Measurements from ENCODE around the gene TMC4.
A peak's percentile ranks its signal among the peaks of the same experiment; 100 is the strongest.

The TMC4 gene

DNA sequence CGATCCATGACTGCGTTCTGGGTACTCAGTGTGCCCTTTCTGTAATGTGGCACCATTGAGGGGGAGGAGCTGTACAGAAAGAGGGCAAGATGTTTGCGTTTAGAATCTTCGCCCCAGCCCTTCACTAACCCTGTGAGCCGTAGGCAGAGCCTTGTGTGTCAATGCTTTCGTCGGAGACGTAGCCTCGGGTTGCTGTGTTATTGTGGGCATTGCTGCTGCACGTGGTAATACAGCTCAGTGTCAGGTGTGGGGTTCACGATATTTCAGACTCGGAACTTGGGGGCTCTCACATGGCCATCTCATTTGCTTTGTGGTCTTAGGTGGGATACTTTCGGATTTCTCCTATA lies 33.8 kb upstream of the TMC4 start:
- Histone ChIP-seq H3K9ac (ENCODE audit: low read depth, low read length) (no peak overlapping the region), H3K4me1 (ENCODE audit: insufficient read depth, low read length) (peaks cover 47% of the 10 kb centered on the region), H3K27me3 (ENCODE audit: insufficient read depth, low read length, poor library complexity) (no peaks in the 10 kb centered on the region), H3K4me3 (ENCODE audit: low read depth in 1 of 2, low read length in 2 of 2) (no peak overlapping the region), H3K4me2 (ENCODE audit: insufficient read depth, low read length) (peak overlapping the region; percentile 31; the same call in 1 of the 2 replicates), H3K9me3 (ENCODE audit: insufficient read depth, low read length, severe bottlenecking) (no peaks in the 10 kb centered on the region), H2AFZ (ENCODE audit: low read depth, low read length) (no peak overlapping the region), H3K27ac (ENCODE audit: low read length) (no peak overlapping the region), H4K20me1 (ENCODE audit: insufficient read depth, low read length) (peaks cover 94% of the 10 kb centered on the region), H3K79me2 (ENCODE audit: insufficient read depth, low read length) (peaks cover 75% of the 10 kb centered on the region), H3K36me3 (ENCODE audit: insufficient read depth, low read length) (peaks cover 90% of the 10 kb centered on the region)
- DNase-seq (no peak), ATAC-seq (ENCODE audit: insufficient read depth, low read depth) (no peak)
- TF ChIP-seq EZH2 (IDR thresholded peaks at IDR 0.05; ENCODE audit: borderline replicate concordance, low read depth, low read length, severe bottlenecking), result no peak
- TF ChIP-seq, protein P1, sequence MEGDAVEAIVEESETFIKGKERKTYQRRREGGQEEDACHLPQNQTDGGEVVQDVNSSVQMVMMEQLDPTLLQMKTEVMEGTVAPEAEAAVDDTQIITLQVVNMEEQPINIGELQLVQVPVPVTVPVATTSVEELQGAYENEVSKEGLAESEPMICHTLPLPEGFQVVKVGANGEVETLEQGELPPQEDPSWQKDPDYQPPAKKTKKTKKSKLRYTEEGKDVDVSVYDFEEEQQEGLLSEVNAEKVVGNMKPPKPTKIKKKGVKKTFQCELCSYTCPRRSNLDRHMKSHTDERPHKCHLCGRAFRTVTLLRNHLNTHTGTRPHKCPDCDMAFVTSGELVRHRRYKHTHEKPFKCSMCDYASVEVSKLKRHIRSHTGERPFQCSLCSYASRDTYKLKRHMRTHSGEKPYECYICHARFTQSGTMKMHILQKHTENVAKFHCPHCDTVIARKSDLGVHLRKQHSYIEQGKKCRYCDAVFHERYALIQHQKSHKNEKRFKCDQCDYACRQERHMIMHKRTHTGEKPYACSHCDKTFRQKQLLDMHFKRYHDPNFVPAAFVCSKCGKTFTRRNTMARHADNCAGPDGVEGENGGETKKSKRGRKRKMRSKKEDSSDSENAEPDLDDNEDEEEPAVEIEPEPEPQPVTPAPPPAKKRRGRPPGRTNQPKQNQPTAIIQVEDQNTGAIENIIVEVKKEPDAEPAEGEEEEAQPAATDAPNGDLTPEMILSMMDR (IDR thresholded peaks at IDR 0.05; ENCODE audit: borderline replicate concordance, extremely low read depth, low read length, poor library complexity, severe bottlenecking), result no peak

DNA sequence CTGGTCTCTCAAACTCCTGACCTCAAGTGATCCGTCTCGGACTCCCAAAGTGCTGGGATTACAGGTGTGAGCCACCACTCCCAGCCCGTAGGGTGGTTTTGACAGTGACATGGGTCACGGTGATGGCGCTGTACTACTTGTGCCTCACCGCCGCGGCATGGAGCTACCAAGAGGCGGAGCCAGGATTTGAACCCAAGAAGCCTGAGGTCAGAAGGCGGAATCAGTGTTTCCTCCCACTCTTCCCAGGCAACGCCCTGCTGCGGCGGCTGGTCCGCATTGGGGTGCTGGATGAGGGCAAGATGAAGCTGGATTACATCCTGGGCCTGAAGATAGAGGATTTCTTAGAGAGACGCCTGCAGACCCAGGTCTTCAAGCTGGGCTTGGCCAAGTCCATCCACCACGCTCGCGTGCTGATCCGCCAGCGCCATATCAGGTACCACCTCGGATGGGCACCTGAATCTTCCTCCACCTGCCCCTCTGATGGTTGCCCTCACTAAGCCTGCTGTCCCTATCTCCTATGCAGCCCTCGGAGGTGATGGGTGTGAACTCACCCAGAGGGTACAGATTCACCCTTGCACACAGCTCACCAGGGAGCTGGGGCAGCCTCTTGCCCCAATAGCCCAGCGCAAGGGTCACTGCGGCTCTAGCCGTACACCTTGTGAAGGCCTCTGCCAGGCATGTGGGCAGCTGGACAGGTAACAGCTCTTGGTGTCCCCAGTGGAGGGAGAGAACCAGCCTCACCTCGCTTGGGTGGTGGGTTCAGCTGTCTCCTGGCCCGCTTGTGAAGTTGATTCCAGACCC lies 33.3 kb upstream of the TMC4 start:
- ATAC-seq (ENCODE audit: insufficient read depth, low read depth) (no peak), DNase-seq (no peak)
- H3K79me2 ChIP-seq (ENCODE audit: insufficient read depth, low read length), result peaks cover 81% of the 10 kb centered on the region
- H3K36me3 ChIP-seq (ENCODE audit: insufficient read depth, low read length), result peaks cover 95% of the 10 kb centered on the region
- no peak overlapping the region for H3K9ac ChIP-seq (ENCODE audit: low read depth, low read length)
- H3K27me3 ChIP-seq (ENCODE audit: insufficient read depth, low read length, poor library complexity), result no peaks in the 10 kb centered on the region
- no peaks in the 10 kb centered on the region for H3K9me3 ChIP-seq (ENCODE audit: insufficient read depth, low read length, severe bottlenecking)
- TF ChIP-seq, protein P1 (IDR thresholded peaks at IDR 0.05; ENCODE audit: borderline replicate concordance, extremely low read depth, low read length, poor library complexity, severe bottlenecking), result no peak
- TF ChIP-seq EZH2 (IDR thresholded peaks at IDR 0.05; ENCODE audit: borderline replicate concordance, low read depth, low read length, severe bottlenecking), result no peak
- H4K20me1 ChIP-seq (ENCODE audit: insufficient read depth, low read length), result peaks cover 98% of the 10 kb centered on the region
- peaks cover 52% of the 10 kb centered on the region for H3K4me1 ChIP-seq (ENCODE audit: insufficient read depth, low read length)
- H3K4me2 ChIP-seq (ENCODE audit: insufficient read depth, low read length), result peak overlapping the region; percentile 31; the same call in 1 of the 2 replicates
- no peak overlapping the region for H3K4me3 ChIP-seq (ENCODE audit: low read depth in 1 of 2, low read length in 2 of 2)
- H2AFZ ChIP-seq (ENCODE audit: low read depth, low read length), result no peak overlapping the region
- H3K27ac ChIP-seq (ENCODE audit: low read length), result no peak overlapping the region

DNA sequence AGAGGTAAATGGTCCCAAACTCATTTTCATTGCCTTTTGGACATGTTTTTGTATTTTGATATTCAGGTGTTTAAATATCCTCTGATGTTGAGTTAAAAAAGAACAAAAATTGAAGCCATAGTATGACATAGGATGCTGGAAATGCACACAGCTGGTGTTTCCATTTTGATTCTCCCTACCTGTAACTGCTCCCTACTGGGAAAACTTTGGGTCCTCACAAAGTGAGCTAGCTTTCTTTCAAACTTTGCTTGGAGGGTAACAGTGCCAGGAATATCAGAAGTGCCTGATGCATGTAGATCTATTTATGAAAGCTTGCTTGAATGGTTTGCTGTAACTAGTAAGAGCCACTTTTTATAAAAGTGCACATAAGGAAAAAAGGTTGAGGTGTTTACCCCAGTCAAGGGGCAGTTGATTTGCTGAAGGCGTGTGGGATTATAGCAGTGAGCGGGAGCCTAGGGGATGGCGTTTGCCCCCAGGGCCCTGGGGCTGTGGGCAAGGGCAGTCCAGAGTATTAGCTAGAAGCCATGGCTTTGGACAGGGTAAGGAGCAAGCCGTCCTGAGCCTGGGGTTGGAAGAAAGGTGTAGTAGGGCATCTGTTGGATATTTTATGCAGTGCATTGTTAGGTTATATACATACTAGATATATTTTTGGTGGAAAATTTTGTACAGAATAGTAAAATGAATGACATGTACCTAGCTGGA lies 32.0 kb upstream of the TMC4 start:
- peaks cover 88% of the 10 kb centered on the region for H3K36me3 ChIP-seq (ENCODE audit: insufficient read depth, low read length)
- no peaks in the 10 kb centered on the region for H3K9me3 ChIP-seq (ENCODE audit: insufficient read depth, low read length, severe bottlenecking)
- DNase-seq (no peak), ATAC-seq (ENCODE audit: insufficient read depth, low read depth) (no peak)
- no peak overlapping the region for H3K9ac ChIP-seq (ENCODE audit: low read depth, low read length)
- peaks cover 56% of the 10 kb centered on the region for H3K4me1 ChIP-seq (ENCODE audit: insufficient read depth, low read length)
- peak overlapping the region; percentile 81; the same call in 1 of the 2 replicates for H3K4me2 ChIP-seq (ENCODE audit: insufficient read depth, low read length)
- no peak overlapping the region for H2AFZ ChIP-seq (ENCODE audit: low read depth, low read length)
- H3K27me3 ChIP-seq (ENCODE audit: insufficient read depth, low read length, poor library complexity), result no peaks in the 10 kb centered on the region
- peaks cover 89% of the 10 kb centered on the region for H4K20me1 ChIP-seq (ENCODE audit: insufficient read depth, low read length)
- peak overlapping the region in 1 of 2 experiments; percentile 12; a peak in 1 of 4 replicates for H3K4me3 ChIP-seq (ENCODE audit: low read depth in 1 of 2, low read length in 2 of 2)
- TF ChIP-seq EZH2 (IDR thresholded peaks at IDR 0.05; ENCODE audit: borderline replicate concordance, low read depth, low read length, severe bottlenecking), result no peak
- TF ChIP-seq, protein P1 (IDR thresholded peaks at IDR 0.05; ENCODE audit: borderline replicate concordance, extremely low read depth, low read length, poor library complexity, severe bottlenecking), result no peak
- H3K27ac ChIP-seq (ENCODE audit: low read length), result no peak overlapping the region
- peaks cover 92% of the 10 kb centered on the region for H3K79me2 ChIP-seq (ENCODE audit: insufficient read depth, low read length)
